B cell (primary cell): ENCODE measurements around the gene ADCY2. TPM values are rescaled to one million over a fixed set of nuclear protein-coding genes. Genes with fewer than 3 reads are reported as not detected.

Source experiments
- ATAC-seq: fragments of 200-7000 bp; cut with Tn5 transposase; one replicate; pipeline ENCODE4 v1.10.0; 2021; ENCODE audit warnings: low read depth, mild to moderate bottlenecking, moderate number of reproducible peaks, moderate library complexity
- CTCF ChIA-PET: fragments of 350-600 bp; sonication (Branson Sonifier 250); formaldehyde crosslinking; loops from one replicate; lab custom pipeline; 2021; ENCODE audit warnings: antibody characterized with exemption, inconsistent platforms; lab: Charles Lee
- POLR2A ChIA-PET: fragments of 350-600 bp; sonication (Branson Sonifier 250); formaldehyde crosslinking; loops from one replicate; lab custom pipeline; 2021; ENCODE audit warnings: antibody characterized with exemption; lab: Charles Lee
- DNase-seq: peaks from one replicate; pipeline ENCODE4 v3.0.0; 2013
- H2AFZ ChIP-seq: 2 replicates; pipeline ENCODE4 v1.6.1; 2012; ENCODE audit warnings: mild to moderate bottlenecking, low read depth, low read length; ENCODE audit not compliant: insufficient read depth, poor library complexity, severe bottlenecking
- H3K27ac ChIP-seq, 2 donors: 1 replicate in 1 of 2; 2 replicates in 1 of 2; pipeline ENCODE4 v1.5.1; 2012 to 2013; ENCODE audit warnings: low read length in 2 of 2, mild to moderate bottlenecking in 2 of 2, moderate library complexity in 1 of 2
- H3K27me3 ChIP-seq, 4 experiments: fragments of 200-600 bp in 1 of 4; sonication (generic) in 1 of 4; replicated peaks in 1 of 4; 1 replicate in 2 of 4; 2 replicates in 2 of 4; pipeline versions ENCODE4 v1.6.1 to v1.7.0; 2013 to 2016; ENCODE audit warnings: low read length in 3 of 4, mild to moderate bottlenecking in 2 of 4, mixed read lengths in 1 of 4, moderate library complexity in 1 of 4; ENCODE audit not compliant: insufficient read depth in 4 of 4, control insufficient read depth in 3 of 4; ENCODE audit errors: control extremely low read depth in 1 of 4
- H3K36me3 ChIP-seq, 2 experiments: replicated peaks in 1 of 2; 1 replicate in 1 of 2; 2 replicates in 1 of 2; pipeline versions ENCODE4 v1.6.1 to v1.7.1; 2013; ENCODE audit warnings: low read length in 1 of 2; ENCODE audit not compliant: insufficient read depth in 2 of 2, control insufficient read depth in 1 of 2; ENCODE audit errors: control extremely low read depth in 1 of 2, extremely low read depth in 1 of 2
- H3K4me1 ChIP-seq, 2 donors: fragments of 200-600 bp in 1 of 2; sonication (generic) in 1 of 2; 1 replicate in 1 of 2; 2 replicates in 1 of 2; pipeline versions ENCODE4 v1.5.1 to v1.6.1; 2013 to 2017; ENCODE audit warnings: low read length in 2 of 2; ENCODE audit not compliant: control insufficient read depth in 2 of 2, insufficient read depth in 2 of 2
- H3K4me2 ChIP-seq: replicated peaks from 2 replicates; pipeline ENCODE3; 2012; ENCODE audit warnings: mild to moderate bottlenecking, low read depth, low read length; ENCODE audit not compliant: poor library complexity, severe bottlenecking
- H3K4me3 ChIP-seq, 5 experiments: fragments of 200-600 bp in 1 of 5; sonication (generic) in 1 of 5; 1 replicate in 3 of 5; 2 replicates in 2 of 5; pipeline versions ENCODE4 v1.5.1 to v1.7.0; 2011 to 2016; ENCODE audit warnings: low read length in 4 of 5, mild to moderate bottlenecking in 4 of 5, low read depth in 2 of 5, control low read depth in 1 of 5, moderate library complexity in 1 of 5; ENCODE audit not compliant: insufficient read depth in 1 of 5; ENCODE audit errors: control extremely low read depth in 1 of 5, extremely low read depth in 1 of 5
- H3K79me2 ChIP-seq: fragments of 200-600 bp; sonication (generic); one replicate; pipeline ENCODE4 v1.6.0; 2016; ENCODE audit warnings: low read length; ENCODE audit not compliant: control insufficient read depth, insufficient read depth
- H3K9ac ChIP-seq: fragments of 200-600 bp; sonication (generic); 2 replicates; pipeline ENCODE4 v1.6.1; 2017; ENCODE audit warnings: mild to moderate bottlenecking, low read length, moderate library complexity
- H3K9me3 ChIP-seq, 3 donors: one replicate each; pipeline versions ENCODE4 v1.6.1 to v1.7.1; 2013; ENCODE audit warnings: low read length in 2 of 3; ENCODE audit not compliant: control insufficient read depth in 2 of 3, insufficient read depth in 1 of 3; ENCODE audit errors: control extremely low read depth in 1 of 3
- H4K20me1 ChIP-seq: 2 replicates; pipeline ENCODE4 v1.6.0; 2012; ENCODE audit warnings: mild to moderate bottlenecking, low read length; ENCODE audit not compliant: insufficient read depth, control insufficient read depth, poor library complexity, severe bottlenecking
- H3K27ac Mint-ChIP-seq: one replicate; pipeline ENCODE4 v1.8.0; 2021; ENCODE audit warnings: mixed read lengths
- H3K27me3 Mint-ChIP-seq: one replicate; pipeline ENCODE4 v1.8.0; 2021; ENCODE audit warnings: mixed read lengths
- H3K4me1 Mint-ChIP-seq: one replicate; pipeline ENCODE4 v1.8.0; 2021; ENCODE audit warnings: mixed read lengths
- H3K4me3 Mint-ChIP-seq: one replicate; pipeline ENCODE4 v1.8.0; 2021; ENCODE audit warnings: mixed read lengths
- H3K9me3 Mint-ChIP-seq: one replicate; pipeline ENCODE4 v1.8.0; 2022; ENCODE audit warnings: mixed read lengths; ENCODE audit not compliant: insufficient read depth
- EZH2 ChIP-seq: IDR thresholded peaks from 2 replicates; pipeline ENCODE4 v1.6.1; 2012; ENCODE audit warnings: borderline replicate concordance, low read depth, mild to moderate bottlenecking, moderate library complexity, low read length; ENCODE audit not compliant: insufficient read depth, poor library complexity, severe bottlenecking
- WGBS: methylation state at CpG from one replicate; pipeline ENCODE4 v1.1.5; 2013; ENCODE audit warnings: missing lambda C conversion rate; ENCODE audit not compliant: insufficient coverage; 5-methylcytosine and 5-hydroxymethylcytosine counted together
- intact Hi-C: fragments of 100-400 bp; cut with micrococcal nuclease; formaldehyde crosslinking; loops from one replicate; pipeline ENCODE4 v1.10.0; 2022
- polyA plus RNA-seq: library from polyadenylated mRNA; depleted of rRNA; stranded (reverse); fragments of >200 nt; gene quantifications from 2 replicates; pipeline ENCODE4 v1.2.3, GENCODE V29; 2012
- total RNA-seq, 2 donors: library from RNA; stranded (reverse); fragments of 120-200 nt in 1 of 2; gene quantifications; 1 replicate in 1 of 2; 2 replicates in 1 of 2; pipeline versions ENCODE4 v1.2.3 to v1.2.4, GENCODE V29; 2013 to 2022
- TF ChIP-seq, protein P1 (sequence below): fragments of 200-600 bp; IDR thresholded peaks from one replicate; pipeline ENCODE4 v1.8.0; 2022; ENCODE audit warnings: antibody characterized with exemption, mild to moderate bottlenecking

Gene ADCY2
- total and polyA plus RNA-seq, 2 donors (not counting 1 experiment from before 2014, with no cell fraction given) = not detected

DNA sequence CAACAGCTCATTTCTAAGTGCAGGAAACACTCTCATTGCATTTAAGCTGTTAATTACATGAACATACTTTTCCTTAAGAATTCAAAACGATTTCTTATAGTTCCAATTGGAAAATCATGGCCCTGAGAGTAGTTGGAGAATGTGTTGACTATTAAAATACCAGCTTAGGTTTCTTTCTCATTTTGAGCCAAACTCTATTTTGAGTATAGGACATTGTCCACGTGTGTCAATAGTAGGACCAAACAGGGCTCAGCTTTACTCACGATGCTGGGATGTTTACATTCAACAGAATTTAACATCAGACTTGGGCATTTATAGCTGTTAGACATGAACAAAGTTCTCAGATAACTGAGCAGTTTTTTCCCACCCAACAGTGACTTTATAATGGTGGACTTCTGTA is 39.6 kb downstream of the ADCY2 start:
- no peaks in the 10 kb centered on the region for H3K27me3 Mint-ChIP-seq
- Histone ChIP-seq H3K27me3 (no peaks in the 10 kb centered on the region), H3K4me1 (no peaks in the 10 kb centered on the region), H4K20me1 (no peaks in the 10 kb centered on the region), H3K4me2 (no peak overlapping the region), H3K79me2 (no peaks in the 10 kb centered on the region), H3K4me3 (no peak overlapping the region), H3K9me3 (peaks cover 0 to 12% (median 0%) of the 10 kb centered on the region in 3 donors), H2AFZ (no peak overlapping the region), H3K36me3 (no peaks in the 10 kb centered on the region), H3K9ac (no peak overlapping the region), H3K27ac (no peak overlapping the region)
- DNase-seq (no peak), ATAC-seq (no peak)
- CTCF ChIA-PET = no interaction called here
- intact Hi-C loops = no loop called here
- no peak for TF ChIP-seq EZH2
- TF ChIP-seq, protein P1, sequence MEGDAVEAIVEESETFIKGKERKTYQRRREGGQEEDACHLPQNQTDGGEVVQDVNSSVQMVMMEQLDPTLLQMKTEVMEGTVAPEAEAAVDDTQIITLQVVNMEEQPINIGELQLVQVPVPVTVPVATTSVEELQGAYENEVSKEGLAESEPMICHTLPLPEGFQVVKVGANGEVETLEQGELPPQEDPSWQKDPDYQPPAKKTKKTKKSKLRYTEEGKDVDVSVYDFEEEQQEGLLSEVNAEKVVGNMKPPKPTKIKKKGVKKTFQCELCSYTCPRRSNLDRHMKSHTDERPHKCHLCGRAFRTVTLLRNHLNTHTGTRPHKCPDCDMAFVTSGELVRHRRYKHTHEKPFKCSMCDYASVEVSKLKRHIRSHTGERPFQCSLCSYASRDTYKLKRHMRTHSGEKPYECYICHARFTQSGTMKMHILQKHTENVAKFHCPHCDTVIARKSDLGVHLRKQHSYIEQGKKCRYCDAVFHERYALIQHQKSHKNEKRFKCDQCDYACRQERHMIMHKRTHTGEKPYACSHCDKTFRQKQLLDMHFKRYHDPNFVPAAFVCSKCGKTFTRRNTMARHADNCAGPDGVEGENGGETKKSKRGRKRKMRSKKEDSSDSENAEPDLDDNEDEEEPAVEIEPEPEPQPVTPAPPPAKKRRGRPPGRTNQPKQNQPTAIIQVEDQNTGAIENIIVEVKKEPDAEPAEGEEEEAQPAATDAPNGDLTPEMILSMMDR = no peak
- 100% methylated on average over 1 of the region's 3 CpGs for WGBS
- H3K27ac Mint-ChIP-seq = no peak overlapping the region
- H3K4me1 Mint-ChIP-seq = no peaks in the 10 kb centered on the region
- H3K9me3 Mint-ChIP-seq = peaks cover 3% of the 10 kb centered on the region
- POLR2A ChIA-PET = no interaction called here
- no peak overlapping the region for H3K4me3 Mint-ChIP-seq

DNA sequence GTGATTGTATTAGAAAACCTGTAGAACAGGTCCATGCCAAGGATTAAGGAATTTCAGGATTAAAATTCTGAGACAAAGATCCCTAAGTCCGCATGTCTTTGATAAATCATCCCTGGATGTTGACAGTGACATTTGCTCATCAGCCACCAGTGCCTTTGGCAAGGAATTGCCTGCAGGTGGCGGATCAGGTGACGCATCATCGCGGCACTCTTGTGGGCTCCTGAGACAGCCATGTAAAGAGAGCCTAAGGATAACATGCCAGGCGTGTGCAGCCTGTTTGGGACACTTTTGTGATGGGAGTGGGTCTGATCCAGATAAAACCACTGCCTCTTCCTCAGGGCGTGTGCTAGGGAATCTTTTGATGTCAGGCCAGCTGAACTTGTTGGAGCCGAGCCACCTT is 40.6 kb downstream of the ADCY2 start:
- Mint-ChIP-seq H3K27me3 (no peaks in the 10 kb centered on the region), H3K27ac (no peak overlapping the region), H3K9me3 (peaks cover 3% of the 10 kb centered on the region), H3K4me1 (no peaks in the 10 kb centered on the region), H3K4me3 (no peak overlapping the region)
- intact Hi-C loops = no loop called here
- Histone ChIP-seq H3K27me3 (no peaks in the 10 kb centered on the region), H2AFZ (no peak overlapping the region), H3K9ac (no peak overlapping the region), H3K9me3 (peaks cover 0 to 12% (median 0%) of the 10 kb centered on the region in 3 donors), H3K4me1 (no peaks in the 10 kb centered on the region), H4K20me1 (no peaks in the 10 kb centered on the region), H3K4me2 (no peak overlapping the region), H3K4me3 (no peak overlapping the region), H3K36me3 (no peaks in the 10 kb centered on the region), H3K79me2 (no peaks in the 10 kb centered on the region), H3K27ac (no peak overlapping the region)
- no peak for DNase-seq
- no peak for ATAC-seq
- TF ChIP-seq, protein P1 = no peak
- no peak for TF ChIP-seq EZH2
- POLR2A ChIA-PET = no interaction called here
- CTCF ChIA-PET = no interaction called here
- 86% methylated on average over 6 of the region's 8 CpGs for WGBS
